ENCODE data around the gene LGALS13.

DNA sequence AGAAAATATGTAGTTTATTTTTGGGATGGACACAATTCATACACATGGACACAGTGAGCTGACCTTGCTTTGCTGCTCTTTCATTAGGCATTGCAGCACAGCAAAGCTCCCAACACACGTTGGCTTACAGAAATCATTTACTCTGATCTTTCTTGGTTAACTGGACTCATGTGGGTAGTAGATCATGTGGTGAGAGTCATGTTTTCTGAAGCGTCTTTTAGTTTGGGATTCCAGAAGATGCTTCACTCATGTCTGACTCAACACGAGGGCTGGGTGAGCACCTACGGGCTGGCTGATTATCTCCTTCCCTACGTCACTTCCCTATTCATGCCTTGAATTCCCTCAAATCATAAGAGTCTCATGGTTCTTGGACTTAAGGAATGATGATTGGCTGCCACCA, 41.3 kb downstream of the LGALS13 start:
- TF ChIP-seq, protein P1, sequence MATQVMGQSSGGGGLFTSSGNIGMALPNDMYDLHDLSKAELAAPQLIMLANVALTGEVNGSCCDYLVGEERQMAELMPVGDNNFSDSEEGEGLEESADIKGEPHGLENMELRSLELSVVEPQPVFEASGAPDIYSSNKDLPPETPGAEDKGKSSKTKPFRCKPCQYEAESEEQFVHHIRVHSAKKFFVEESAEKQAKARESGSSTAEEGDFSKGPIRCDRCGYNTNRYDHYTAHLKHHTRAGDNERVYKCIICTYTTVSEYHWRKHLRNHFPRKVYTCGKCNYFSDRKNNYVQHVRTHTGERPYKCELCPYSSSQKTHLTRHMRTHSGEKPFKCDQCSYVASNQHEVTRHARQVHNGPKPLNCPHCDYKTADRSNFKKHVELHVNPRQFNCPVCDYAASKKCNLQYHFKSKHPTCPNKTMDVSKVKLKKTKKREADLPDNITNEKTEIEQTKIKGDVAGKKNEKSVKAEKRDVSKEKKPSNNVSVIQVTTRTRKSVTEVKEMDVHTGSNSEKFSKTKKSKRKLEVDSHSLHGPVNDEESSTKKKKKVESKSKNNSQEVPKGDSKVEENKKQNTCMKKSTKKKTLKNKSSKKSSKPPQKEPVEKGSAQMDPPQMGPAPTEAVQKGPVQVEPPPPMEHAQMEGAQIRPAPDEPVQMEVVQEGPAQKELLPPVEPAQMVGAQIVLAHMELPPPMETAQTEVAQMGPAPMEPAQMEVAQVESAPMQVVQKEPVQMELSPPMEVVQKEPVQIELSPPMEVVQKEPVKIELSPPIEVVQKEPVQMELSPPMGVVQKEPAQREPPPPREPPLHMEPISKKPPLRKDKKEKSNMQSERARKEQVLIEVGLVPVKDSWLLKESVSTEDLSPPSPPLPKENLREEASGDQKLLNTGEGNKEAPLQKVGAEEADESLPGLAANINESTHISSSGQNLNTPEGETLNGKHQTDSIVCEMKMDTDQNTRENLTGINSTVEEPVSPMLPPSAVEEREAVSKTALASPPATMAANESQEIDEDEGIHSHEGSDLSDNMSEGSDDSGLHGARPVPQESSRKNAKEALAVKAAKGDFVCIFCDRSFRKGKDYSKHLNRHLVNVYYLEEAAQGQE (IDR thresholded peaks at IDR 0.05; ENCODE audit: borderline replicate concordance): no peak
- no peak for TF ChIP-seq EP300 (conservative IDR thresholded peaks at IDR 0.05; ENCODE audit: poor library complexity, severe bottlenecking)
- no peak for TF ChIP-seq EZH2 (IDR thresholded peaks at IDR 0.05; ENCODE audit: borderline replicate concordance, insufficient read depth, low read length, poor library complexity, severe bottlenecking)
- TF ChIP-seq, protein P2, sequence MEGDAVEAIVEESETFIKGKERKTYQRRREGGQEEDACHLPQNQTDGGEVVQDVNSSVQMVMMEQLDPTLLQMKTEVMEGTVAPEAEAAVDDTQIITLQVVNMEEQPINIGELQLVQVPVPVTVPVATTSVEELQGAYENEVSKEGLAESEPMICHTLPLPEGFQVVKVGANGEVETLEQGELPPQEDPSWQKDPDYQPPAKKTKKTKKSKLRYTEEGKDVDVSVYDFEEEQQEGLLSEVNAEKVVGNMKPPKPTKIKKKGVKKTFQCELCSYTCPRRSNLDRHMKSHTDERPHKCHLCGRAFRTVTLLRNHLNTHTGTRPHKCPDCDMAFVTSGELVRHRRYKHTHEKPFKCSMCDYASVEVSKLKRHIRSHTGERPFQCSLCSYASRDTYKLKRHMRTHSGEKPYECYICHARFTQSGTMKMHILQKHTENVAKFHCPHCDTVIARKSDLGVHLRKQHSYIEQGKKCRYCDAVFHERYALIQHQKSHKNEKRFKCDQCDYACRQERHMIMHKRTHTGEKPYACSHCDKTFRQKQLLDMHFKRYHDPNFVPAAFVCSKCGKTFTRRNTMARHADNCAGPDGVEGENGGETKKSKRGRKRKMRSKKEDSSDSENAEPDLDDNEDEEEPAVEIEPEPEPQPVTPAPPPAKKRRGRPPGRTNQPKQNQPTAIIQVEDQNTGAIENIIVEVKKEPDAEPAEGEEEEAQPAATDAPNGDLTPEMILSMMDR (IDR thresholded peaks at IDR 0.05; ENCODE audit: poor library complexity, severe bottlenecking): no peak
